HG02759 (cell line): ENCODE results near the gene GGCT.
A peak's percentile ranks its signal among the peaks of the same experiment; 100 is the strongest.

Experiments
- ATAC-seq: cut with Tn5 transposase; IDR thresholded peaks from one replicate; pipeline ENCODE4 v1.9.1; 2021; ENCODE audit warnings: mild to moderate bottlenecking, moderate library complexity; ENCODE audit not compliant: unreplicated experiment

GGCT gene

DNA sequence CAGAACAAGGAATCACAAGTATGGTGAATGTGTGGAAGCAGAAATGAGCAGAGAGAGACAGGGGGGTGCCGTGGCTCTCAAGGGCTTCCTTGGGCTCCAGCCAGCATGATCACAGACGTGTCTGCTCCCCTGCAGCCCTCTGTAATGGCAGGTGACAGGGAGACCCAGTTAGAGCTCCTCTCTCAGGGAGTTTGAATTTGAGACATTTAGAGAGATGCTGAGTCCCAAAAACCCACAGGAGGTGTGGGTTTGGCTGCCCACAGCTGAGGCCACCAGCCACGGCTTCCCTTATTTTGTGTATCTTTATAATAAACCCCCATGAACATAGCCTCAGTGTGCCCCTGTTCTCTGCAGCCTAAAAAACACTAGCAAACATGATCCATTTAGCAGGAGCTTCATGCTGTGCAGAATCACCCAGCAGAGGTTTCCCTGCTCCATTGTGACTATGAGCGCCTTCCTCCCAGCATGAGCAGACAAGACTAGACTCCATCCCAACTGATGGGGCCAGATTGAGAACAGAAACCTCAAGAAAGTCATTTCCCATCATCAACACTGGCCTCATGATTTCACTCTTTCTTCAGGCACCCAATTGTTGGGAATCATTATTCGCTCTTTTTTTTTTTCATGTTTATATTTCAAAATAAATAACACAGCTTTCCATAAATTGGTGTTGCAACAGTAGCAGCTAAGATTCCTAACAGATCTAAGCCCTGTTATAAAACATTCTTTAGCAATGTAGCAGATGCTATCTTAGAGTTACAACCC is 39.4 kb downstream of the GGCT start:
- ATAC-seq, result no peak

DNA sequence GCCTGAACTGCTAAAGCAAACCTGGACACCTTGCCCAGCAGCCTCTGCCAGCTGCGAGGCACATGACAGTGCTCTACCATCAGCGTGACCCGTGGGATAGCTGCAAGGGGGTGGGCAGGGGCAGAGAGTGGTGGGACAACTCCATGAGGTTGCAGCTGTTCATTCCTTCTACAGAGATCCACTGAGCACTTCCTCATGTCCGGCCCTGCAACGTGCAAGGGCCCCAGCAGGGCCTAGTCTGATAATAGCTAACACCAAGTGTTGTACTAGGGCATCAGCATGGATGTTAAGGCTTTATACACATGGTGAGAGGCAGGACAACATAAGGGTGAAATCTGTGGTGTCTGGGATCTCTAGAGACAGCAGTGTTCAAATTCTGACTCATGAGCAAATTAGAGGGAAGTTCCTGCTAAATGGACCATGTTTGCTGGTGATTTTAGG is 40.4 kb downstream of the GGCT start:
- peak; percentile 58 for ATAC-seq

DNA sequence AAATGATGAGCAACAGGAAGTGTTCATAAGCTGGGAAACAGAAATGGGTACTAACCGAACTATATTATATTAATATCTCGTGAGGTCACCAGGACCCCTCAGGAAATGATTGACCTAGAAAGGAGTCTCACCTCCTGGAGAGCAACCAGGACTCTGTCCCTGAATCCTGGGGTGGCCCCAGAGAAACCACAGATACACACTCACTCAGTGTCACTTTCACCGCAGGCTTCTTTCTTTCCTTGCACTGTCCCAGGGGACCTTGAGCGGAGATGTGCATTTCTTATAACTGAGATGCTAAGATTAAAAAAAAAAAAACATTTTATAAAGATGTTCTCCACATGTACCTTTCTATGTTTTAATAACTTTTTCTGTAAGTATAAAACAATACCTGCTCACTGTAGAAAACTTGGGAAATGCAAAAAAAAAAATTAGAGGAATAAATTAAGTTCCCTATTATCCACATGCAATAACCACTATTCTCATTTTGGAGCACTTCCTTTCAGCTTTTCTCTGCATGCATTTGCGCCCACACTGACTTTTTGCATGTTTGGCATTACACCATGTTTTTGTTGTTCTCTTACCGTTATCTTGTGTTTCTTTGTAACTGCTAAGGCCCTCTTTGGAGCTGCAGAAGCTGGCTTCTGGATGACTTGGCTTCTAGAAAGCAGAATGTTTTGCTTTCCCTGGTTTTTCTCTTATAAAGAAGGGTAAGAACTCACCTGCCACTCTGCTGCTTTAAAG is 41.1 kb downstream of the GGCT start:
- ATAC-seq, result peak; percentile 55

DNA sequence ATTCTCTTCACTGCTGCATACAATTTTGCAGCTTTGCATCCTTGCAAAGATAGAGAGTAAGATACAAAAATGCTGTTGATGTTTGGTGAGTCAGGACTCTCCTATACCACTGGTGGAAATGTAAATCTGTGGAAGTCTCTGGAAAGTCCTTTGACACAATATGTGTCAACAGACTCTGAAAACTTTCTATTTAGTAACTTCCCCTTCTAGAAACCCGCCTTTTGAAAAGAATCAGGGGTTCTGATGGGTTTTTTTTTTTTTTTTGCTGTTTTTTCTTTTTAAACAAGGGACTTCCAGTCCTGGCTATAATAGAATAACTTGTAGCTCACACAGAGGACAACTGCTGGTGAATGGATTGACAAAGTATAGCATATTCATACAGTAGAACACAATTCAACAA is 42.5 kb downstream of the GGCT start:
- ATAC-seq, result no peak

DNA sequence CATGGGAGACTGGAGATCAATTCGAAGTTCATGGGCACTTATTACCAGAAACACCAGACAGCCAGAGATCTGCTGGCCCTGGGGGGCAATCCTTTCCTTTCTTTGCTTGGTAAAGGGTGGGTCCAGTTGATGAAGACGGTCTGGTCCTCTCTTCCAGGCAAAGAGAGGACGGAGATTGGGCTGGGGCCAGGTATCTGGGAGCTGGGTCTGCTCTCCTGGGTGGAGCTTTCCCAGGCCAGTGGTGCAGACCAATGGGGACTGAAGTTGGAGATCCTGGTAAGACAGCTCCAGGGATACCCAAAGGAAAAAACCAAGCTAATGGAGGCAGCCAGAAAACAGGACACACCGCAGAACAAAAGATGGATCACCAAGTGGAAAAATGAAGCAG is 44.4 kb downstream of the GGCT start:
- no peak for ATAC-seq

DNA sequence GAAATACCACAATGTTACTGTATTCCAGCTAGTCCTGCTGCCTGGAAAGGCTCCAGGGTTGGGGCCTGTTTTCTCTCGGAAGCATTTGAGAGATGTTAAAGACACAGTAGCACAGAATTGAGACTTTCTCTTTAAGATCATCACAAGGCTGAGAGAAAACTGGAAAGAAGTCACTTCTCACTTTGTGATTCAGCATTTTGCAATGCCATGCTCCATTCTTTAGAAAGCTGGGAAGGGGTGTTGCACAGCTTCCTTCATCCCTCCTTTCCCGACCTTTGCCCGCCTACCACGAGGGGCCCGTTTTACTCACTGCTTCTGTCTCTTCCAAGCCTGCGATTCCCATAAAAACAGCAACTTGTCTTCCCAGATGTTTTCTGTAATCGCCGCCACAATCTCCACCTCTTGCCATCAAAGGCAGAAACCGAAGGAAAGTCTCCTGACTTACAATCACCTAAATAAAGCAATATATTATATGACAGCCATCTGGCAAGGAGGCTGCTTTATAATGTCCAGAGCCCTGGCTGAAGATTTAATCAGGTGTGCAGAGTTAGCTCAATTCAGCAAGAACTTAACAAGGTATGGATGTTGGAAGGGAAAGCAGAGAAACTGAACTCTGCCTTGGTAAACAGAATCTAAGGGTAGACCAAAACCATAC is 44.9 kb downstream of the GGCT start:
- no peak for ATAC-seq

DNA sequence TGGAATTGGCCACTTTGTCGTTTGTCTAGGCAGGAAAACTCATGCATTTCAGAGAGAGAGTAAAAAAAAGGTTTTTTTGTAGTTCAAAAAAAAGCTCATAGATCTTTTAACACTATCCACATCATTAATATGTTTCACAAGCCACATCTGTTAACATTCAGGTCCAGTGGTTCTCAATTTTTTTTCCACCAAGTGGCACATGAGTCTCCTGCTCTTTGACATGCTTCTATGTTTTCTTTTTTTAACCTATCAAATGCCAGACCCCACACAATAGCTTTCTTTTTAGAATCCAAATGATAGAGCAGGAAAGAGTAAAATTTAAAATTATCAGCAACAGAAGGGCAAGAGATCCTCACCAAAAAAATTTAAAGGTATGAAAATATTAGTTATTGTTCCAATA is 46.3 kb downstream of the GGCT start:
- no peak for ATAC-seq

DNA sequence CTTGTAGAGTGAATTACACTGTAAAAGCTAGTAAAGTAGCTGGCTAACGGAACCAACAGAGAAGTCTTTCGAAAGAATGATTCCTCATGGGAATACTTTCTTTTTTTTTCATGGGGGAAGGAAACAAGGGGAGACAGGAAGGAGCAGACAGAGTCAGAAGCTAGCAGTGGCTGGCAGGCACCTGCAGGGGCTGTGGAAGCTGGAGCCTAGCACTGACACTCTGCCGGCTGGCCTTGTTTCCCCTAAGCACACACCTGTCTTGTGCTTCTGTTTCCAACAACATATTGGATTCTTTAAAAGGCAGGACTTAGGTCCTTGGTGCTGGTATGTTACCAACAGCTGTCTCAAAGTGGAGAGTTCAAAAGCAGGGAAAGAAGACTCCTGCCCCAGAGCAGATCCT is 50.7 kb downstream of the GGCT start:
- no peak for ATAC-seq

DNA sequence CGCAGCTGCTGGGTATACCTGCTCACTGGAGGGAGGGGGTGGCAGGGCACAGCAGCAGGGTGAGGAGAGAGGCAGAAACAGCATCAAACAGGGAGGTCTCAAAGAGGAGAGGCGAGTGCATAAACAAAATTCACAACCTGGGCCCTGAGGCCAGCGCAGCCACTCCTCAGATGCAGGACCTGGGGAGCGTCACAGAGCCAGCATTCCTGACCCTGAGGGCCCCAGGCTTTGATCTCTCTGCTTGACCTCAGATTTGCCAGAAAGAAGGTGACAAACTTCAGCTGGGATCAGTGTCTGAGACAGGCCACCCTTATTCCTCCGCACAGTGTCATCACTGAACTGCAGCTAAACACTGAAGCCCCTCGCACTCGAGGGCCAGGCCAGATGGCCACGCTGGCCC is 51.6 kb downstream of the GGCT start:
- no peak for ATAC-seq

DNA sequence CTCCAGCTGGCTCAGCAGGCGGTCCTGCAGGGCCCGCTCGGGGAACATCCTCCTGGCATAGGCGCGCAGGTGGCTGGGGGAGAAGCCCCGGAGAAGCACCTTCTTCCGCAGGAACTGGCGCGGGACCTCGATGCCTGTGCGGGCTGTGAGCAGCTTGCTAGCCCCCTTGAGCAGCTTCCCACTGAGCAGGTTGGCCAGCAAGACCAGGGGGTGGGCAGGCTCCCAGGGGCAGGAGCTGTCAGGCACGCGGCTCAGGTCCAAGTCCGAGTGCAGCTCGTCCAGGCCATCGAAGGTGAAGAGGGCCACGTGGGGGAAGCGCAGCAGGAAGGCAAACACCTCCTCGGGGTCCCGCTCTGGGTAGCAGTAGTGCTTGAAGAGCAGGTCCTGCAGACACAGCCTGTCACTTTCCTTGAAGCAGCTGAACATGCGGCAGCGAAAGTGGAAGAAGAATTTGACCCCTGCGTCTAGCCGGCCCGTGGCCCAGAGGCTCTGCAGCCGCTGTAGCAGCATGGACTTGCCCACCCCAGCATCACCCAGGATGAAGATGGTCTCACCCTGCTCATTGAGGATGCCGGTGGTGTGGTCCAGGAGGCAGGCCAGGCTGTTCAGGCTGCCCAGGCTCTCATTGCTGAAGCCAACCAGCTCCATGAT is 52.2 kb downstream of the GGCT start:
- ATAC-seq, result no peak

DNA sequence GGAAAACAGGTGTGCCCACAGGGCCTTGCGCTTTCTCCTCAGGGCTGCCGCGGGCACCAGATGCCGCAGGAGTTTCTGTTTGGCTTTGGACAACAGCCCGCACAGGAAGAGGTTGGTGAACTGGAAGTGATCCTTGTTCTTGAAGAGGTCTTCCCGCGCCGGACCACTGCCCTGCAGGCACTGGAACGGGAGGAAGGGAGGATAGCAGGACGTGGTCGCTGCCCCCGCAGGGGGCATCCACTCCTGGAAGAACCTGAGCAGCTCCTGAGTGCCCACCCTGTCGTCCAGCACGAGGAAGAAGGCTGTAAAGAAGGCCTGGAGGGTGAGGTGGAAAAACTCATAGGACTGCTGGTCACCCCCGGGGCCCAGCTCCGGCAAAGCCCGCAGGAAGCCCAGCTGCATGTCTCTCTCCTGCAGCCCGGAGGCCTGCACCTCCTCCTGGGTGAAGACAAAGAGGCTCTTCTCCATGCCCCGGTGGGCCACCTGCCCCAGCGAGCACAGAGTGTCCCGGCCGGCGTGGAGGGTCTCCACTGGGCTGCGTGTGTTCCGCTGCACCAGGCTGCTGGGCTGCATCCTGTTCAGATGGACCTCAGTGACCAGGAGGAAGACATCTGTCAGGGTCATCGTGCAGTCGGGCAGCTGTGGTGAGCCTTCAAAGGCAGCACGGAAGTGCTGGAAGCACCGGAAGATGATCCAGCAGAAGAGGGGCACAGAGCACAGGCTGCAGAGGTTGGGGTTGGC is 52.9 kb downstream of the GGCT start:
- ATAC-seq, result no peak

DNA sequence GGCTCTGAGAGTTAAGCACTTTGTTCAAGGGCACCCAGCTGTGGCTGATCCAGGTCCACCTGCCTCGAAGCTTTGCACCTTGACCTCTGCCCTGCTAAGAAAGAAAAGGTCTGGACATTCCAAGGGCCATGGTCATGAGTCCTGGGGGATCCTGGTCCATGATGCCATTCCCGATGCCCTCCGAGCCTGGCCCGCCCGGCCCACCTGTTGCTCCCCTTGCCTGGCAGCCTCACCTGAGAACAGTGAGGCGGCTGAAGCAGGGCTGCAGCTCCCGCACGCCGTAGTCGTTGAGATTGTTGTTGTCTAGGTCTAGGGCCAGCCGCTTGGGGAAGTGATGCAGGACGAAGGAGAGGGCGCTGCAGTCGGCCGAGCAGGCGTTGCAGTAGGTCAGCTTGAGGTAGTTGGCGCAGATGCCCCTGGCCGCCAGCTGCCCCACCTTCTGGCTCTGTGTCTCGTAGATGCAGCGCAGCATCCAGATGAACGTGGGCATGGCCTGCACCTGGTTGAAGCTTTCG is 53.6 kb downstream of the GGCT start:
- no peak for ATAC-seq

DNA sequence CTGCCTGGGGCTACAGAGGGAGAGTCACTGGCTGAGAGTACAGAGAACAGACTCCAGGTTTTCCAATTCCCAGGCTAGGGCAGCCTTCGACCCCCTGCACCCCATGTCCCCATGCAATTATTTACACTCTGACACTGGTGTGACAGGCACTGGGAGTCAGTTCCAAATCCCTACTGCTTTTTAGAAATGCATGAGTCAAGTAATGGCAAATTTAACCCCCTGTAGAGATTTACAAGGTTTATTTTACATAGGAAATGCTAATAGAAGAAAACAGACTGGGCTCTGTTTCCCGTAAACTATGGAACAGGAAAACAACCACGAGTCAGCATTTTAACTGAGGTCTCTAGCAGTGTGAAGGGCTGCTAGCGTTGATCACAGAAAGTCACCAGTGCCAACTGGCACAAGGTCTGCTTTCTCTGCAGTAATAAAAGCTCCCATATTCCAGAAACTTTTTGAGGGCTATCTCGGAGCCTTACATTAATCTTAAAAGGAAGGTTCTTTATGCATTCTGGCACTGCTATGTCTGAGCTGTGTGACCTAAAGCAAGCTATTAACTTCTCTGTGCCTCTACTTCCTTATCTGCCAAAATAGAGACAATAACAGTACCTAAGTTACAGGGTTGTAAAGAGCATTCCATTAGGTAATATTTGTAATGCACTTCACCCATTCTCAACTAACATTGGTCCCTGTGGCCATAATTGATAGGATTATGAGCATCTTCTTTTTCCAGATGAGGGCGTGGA is 54.2 kb downstream of the GGCT start:
- no peak for ATAC-seq

DNA sequence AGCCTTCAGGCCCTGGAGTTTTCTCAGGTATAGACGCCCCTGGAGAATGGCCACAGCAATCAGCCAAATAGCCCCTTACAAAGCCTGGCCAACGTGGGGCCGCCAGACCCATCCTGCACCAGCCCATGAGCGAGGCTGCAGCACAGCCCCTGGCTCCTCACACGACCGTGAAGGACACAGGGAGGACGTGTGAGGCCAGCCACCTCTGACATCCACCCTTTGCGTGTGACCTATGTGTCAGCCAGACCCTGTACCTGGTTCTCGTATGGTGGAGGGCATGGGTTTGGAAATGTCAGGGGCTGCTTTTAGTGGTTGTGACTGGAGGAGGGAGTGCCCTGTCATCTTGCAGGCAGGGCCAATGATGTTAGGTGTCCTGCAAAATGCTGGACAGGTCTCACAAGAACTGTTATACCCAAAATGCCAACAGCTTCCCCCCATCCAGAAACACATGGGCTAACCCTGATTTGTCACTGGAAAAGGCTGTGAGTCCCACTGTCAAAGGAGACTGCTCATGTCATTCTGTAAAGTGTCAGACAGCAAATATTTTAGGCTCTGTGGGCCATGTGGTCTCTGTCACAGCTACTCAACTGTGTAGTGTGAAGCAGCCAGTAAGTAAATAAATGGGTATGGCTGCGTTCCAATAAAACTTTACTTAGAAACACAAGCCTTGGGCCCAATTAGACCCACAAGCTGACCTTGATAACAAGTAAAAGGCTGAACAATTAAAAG is 56.0 kb downstream of the GGCT start:
- no peak for ATAC-seq

DNA sequence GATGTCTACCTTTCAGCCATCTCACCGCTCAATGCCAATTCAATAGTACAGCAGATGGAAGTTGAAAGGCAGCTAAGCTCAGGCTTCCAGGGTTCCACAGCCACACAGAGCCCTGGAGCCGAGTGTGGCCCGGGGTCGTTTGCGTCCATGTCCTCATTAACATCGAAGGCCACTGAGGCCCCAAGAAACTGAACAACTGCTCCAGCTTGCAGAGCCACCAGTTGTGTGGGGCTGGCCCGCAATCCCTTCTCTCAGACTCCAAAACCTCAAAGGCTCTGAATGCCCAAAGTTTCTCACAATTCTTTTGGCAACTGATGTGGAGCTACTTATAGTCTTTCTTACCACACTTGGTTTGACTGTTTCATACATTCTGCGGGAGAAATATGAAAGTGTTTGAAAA is 57.2 kb downstream of the GGCT start:
- ATAC-seq, result no peak
